IPS-20b (cell line): Measurements from ENCODE around the gene HDAC5.
A peak's percentile ranks its signal among the peaks of the same experiment; 100 is the strongest.
"Not testable (repeated sequence)": the region's sequence is repeated elsewhere in the genome, so short reads cannot be mapped to it uniquely, and the experiment has no call there.

ENCODE experiments used
- H3K27ac ChIP-seq: one replicate; pipeline ENCODE4 v1.5.1; 2013; ENCODE audit warnings: low read length
- H3K27me3 ChIP-seq: 2 replicates; pipeline ENCODE4 v1.6.1; 2013; ENCODE audit warnings: mild to moderate bottlenecking, low read length, inconsistent platforms; ENCODE audit not compliant: insufficient read depth
- H3K36me3 ChIP-seq: 2 replicates; pipeline ENCODE4 v1.6.1; 2013; ENCODE audit warnings: low read depth, mild to moderate bottlenecking, inconsistent platforms, low read length, moderate library complexity; ENCODE audit not compliant: insufficient read depth
- H3K4me1 ChIP-seq: 2 replicates; pipeline ENCODE4 v1.6.1; 2013; ENCODE audit warnings: mild to moderate bottlenecking, control low read depth, inconsistent platforms, low read length, moderate library complexity; ENCODE audit not compliant: insufficient read depth
- H3K4me3 ChIP-seq: 2 replicates; pipeline ENCODE4 v1.5.1; 2013; ENCODE audit warnings: mild to moderate bottlenecking, low read length, inconsistent platforms
- H3K9ac ChIP-seq: 2 replicates; pipeline ENCODE4 v1.6.1; 2013; ENCODE audit warnings: low read depth, mild to moderate bottlenecking, inconsistent platforms, low read length, moderate library complexity
- H3K9me3 ChIP-seq: 2 replicates; pipeline ENCODE4 v1.6.1; 2013; ENCODE audit warnings: mild to moderate bottlenecking, low read depth, low read length, inconsistent platforms; ENCODE audit not compliant: insufficient read depth

HDAC5 gene

GRCh38 chr17:44106801-44107200, 16.6 kb downstream of the HDAC5 start:
- no peak overlapping the region for H3K27ac ChIP-seq
- H3K9me3 ChIP-seq: no peaks in the 10 kb centered on the region
- peaks cover 2% of the 10 kb centered on the region; the same call in 1 of the 2 replicates for H3K36me3 ChIP-seq
- no peak overlapping the region for H3K9ac ChIP-seq
- no peaks in the 10 kb centered on the region for H3K27me3 ChIP-seq
- no peak overlapping the region for H3K4me3 ChIP-seq
- H3K4me1 ChIP-seq: peaks cover 10% of the 10 kb centered on the region

GRCh38 chr17:44105941-44106340, 17.5 kb downstream of the HDAC5 start:
- H3K4me3 ChIP-seq: no peak overlapping the region
- H3K27me3 ChIP-seq: no peaks in the 10 kb centered on the region
- H3K9ac ChIP-seq: no peak overlapping the region
- H3K9me3 ChIP-seq: no peaks in the 10 kb centered on the region
- H3K27ac ChIP-seq: no peak overlapping the region
- peaks cover 5% of the 10 kb centered on the region for H3K4me1 ChIP-seq
- peaks cover 2% of the 10 kb centered on the region; the same call in 1 of the 2 replicates for H3K36me3 ChIP-seq

- Histone ChIP-seq H3K27ac (no peak overlapping the region), H3K36me3 (peaks cover 1% of the 10 kb centered on the region; the same call in 1 of the 2 replicates), H3K4me1 (peaks cover 1% of the 10 kb centered on the region), H3K27me3 (no peaks in the 10 kb centered on the region), H3K9ac (no peak overlapping the region), H3K9me3 (no peaks in the 10 kb centered on the region), H3K4me3 (no peak overlapping the region)
These were observed 18.0 kb downstream of the HDAC5 start for GRCh38 chr17:44105483-44105882.

GRCh38 chr17:44102849-44103622, 20.4 kb downstream of the HDAC5 start:
- Histone ChIP-seq H3K27ac (no peak overlapping the region), H3K9ac (no peak overlapping the region), H3K27me3 (no peaks in the 10 kb centered on the region), H3K36me3 (no peaks in the 10 kb centered on the region), H3K4me1 (no peaks in the 10 kb centered on the region; the same call in none of the 2 replicates), H3K9me3 (no peaks in the 10 kb centered on the region), H3K4me3 (no peak overlapping the region)

- H3K4me3 ChIP-seq, H3K9ac ChIP-seq, H3K9me3 ChIP-seq, H3K27me3 ChIP-seq, H3K36me3 ChIP-seq, H3K27ac ChIP-seq, H3K4me1 ChIP-seq: not testable (repeated sequence)
These were observed 21.6 kb downstream of the HDAC5 start for GRCh38 chr17:44101858-44102257.

GRCh38 chr17:44097110-44097958, 26.1 kb downstream of the HDAC5 start:
- Histone ChIP-seq H3K4me3 (no peak overlapping the region), H3K36me3 (0 out of 2 replicates have a peak, but pooled peaks cover 2% of the 10 kb centered on the region), H3K27ac (peak overlapping the region; percentile 1), H3K9me3 (no peaks in the 10 kb centered on the region), H3K9ac (no peak overlapping the region), H3K4me1 (peaks cover 10% of the 10 kb centered on the region), H3K27me3 (no peaks in the 10 kb centered on the region)

- peaks cover 16% of the 10 kb centered on the region for H3K36me3 ChIP-seq
- peak overlapping the region; percentile 66 for H3K4me3 ChIP-seq
- H3K9me3 ChIP-seq: no peaks in the 10 kb centered on the region
- peak overlapping the region; percentile 79; the same call in 1 of the 2 replicates for H3K9ac ChIP-seq
- peaks cover 10% of the 10 kb centered on the region for H3K4me1 ChIP-seq
- H3K27ac ChIP-seq: peak overlapping the region; percentile 89
- no peaks in the 10 kb centered on the region for H3K27me3 ChIP-seq
These were observed 27.6 kb downstream of the HDAC5 start for GRCh38 chr17:44095647-44096496.

GRCh38 chr17:44095388-44095646, 28.1 kb downstream of the HDAC5 start:
- peak overlapping the region; percentile 79; the same call in 1 of the 2 replicates for H3K9ac ChIP-seq
- H3K27me3 ChIP-seq: no peaks in the 10 kb centered on the region
- H3K36me3 ChIP-seq: peaks cover 18% of the 10 kb centered on the region
- H3K4me1 ChIP-seq: peaks cover 10% of the 10 kb centered on the region
- peak overlapping the region; percentile 89 for H3K27ac ChIP-seq
- H3K4me3 ChIP-seq: peak overlapping the region; percentile 66; the same call in 1 of the 2 replicates
- H3K9me3 ChIP-seq: no peaks in the 10 kb centered on the region

- Histone ChIP-seq H3K9ac (peak overlapping the region; percentile 79; the same call in 1 of the 2 replicates), H3K27me3 (no peaks in the 10 kb centered on the region), H3K4me1 (peaks cover 10% of the 10 kb centered on the region), H3K36me3 (peaks cover 18% of the 10 kb centered on the region), H3K4me3 (peak overlapping the region; percentile 66; the same call in 1 of the 2 replicates), H3K27ac (peak overlapping the region; percentile 89), H3K9me3 (no peaks in the 10 kb centered on the region)
These were observed 28.6 kb downstream of the HDAC5 start for GRCh38 chr17:44094701-44095387.

GRCh38 chr17:44093231-44093900, 30.1 kb downstream of the HDAC5 start:
- Histone ChIP-seq H3K9me3 (no peaks in the 10 kb centered on the region), H3K9ac (no peak overlapping the region), H3K36me3 (peaks cover 26% of the 10 kb centered on the region), H3K4me1 (peaks cover 10% of the 10 kb centered on the region), H3K4me3 (no peak overlapping the region), H3K27ac (no peak overlapping the region), H3K27me3 (no peaks in the 10 kb centered on the region)
